Eye (tissue), 1 donor: ENCODE measurements around the gene SERBP1.
"Not testable (repeated sequence)": the region's sequence is repeated elsewhere in the genome, so short reads cannot be mapped to it uniquely, and the experiment has no call there.

Source experiments
- DNase-seq: peaks from one replicate; pipeline ENCODE4 v3.0.0-alpha.2; 2015

The SERBP1 gene

DNA sequence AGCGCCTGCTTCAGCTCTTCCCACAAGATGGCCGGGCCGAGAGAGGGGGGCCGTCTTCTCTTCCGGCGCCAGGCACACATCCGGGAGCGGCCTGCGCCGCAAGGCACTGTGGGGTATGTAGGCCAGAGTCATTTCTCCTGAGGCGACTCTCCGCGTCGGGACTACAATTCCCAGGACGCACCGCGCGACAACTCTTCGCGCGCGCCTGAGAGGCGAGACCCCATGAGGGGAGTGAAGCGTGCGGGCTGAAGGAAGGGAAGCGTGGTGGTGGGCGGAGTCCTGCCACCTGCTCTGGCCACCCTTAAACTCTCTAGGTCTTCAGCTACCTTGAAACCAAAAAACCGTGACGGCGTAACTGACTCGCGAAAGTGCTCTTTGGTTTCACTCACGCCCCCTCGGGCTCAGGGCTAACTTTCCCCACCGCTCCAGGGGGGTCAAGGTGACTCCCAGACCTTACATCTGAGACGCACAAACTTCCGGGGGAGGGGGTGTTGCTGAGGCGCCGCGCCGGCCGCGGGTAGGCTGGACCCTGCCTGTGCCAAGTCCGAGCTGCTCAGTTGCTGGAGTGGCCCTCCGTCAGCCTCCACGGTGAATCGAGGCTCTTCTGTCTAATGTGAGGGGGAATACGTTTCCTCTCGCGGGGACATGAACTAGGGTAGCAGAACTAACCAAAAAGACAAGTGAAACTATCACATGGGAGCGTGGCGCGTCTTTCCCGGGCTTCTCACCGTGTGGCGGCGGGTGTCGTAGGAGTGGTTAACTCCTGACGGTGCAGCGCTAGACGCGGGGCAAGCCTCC, at the start of gene SERBP1:
Gene SERBP1 (minus strand): TSS at position 45 of the 798 bp plus-strand sequence. CDS start 102 bp downstream, outside the sequence.
- peak; percentile 99 for DNase-seq

DNA sequence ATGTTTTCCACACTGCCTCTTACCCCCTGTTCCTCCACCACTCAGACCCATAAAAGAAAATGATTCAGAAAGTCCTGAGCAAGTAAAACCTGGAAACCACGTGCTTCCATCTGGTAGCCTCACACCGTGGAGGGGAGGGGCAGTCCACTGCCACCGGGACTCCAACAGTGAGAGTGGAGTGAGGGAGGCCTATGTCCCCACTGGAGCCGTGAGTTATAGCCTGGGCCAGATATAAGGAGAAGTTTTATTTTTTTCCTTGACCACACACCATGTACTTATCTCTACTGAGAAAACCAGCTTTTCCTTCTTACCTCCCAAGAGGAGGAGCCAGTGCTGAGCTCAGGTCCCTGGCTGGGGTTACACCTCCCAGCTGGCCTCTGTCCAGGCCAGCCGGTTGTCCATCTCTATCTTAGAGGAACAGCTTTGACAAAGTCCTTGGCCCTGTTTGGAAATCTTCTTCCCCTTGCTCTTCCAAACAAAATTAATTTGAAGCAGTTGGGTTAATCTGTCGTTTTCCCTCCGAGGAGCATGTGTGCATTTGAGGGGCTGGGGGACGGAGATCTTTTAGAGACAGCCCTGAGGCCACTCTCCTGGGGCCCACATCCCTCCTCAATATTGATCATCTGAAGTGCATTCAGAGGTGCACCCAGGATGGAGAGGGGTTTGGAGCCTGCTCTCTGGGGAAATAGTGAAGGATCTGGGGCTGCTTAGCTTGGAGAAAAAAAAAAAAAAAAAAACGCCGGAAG, 49.1 kb upstream of the SERBP1 start:
- no peak for DNase-seq

DNA sequence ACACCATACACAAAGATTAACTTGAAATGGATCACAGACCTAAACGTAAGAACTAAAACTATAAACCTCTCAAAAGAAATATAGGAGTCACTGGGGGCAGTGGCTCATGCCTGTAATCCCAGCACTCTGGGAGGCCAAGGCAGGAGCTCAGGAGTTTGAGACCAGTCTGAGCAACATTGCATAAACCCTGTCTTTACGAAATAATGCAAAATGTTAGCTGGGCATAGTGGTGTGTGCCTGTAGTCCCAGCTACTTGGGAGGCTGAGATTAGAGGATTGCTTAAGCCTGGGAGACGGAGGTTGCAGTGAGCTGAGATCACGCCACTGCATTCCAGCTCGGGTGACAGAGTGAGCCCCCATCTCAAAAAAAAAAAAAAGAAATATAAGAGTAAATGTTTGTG, 46.7 kb upstream of the SERBP1 start:
- no peak for DNase-seq

DNA sequence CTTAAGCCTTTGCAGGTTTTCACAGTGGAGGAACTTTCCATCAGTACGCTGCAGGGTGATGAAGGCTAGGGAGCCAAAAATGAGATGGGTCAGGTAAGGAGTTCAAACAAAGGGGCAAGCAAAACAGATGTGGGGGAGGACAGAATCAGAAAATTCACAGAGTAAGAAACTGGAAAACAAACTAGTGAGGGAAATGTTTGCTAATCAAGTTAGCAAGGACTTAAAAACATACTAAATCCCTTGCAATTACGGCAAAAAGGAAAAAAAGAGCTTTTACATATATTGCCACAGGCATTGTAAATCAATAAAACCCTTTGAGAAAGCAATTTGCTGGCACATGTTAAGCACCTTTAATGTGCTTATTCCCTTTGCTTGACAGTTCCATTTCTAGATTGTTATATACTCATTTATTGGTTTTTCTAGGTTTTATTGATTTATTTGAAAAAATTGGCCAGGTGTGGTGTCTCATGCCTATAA, 45.8 kb upstream of the SERBP1 start:
- no peak for DNase-seq

DNA sequence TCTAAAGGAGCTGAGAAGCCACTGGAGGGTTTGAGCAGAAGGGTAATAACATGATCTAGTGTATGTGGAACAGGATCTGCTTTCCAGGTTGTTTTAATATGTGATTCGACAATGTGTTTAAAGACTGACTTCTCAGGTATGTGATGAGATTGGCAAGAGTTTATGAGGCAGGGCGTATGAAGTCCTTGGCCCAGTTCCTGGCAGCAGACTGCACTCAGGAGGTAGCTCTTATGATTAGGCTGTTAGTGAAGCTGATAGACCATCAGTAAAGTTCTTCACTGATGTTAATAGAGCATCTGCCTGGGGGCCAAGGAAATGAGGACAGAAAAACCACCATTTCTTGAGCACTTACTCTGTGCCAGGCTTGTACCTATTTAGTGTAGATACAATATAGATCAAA, 41.9 kb upstream of the SERBP1 start:
- no peak for DNase-seq

DNA sequence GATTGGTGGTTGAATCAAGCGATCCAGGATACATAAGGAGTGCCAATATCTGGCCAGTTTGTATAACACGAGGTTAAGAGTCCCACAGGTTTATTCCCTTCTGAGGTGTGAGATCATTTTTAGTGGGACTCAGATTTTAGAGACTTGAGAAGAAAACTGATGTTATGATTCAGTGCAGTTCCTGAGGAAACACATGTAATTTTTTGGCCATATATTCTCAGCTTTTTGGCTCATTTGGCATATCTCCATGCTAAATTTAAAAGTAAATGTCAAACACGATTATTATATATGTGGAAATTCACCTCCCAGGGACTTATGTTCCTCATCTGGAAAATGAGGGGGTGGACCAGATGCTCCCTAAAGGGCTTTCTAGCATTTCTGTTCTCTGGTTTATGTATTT, 39.2 kb upstream of the SERBP1 start:
- DNase-seq: peak; percentile 45

DNA sequence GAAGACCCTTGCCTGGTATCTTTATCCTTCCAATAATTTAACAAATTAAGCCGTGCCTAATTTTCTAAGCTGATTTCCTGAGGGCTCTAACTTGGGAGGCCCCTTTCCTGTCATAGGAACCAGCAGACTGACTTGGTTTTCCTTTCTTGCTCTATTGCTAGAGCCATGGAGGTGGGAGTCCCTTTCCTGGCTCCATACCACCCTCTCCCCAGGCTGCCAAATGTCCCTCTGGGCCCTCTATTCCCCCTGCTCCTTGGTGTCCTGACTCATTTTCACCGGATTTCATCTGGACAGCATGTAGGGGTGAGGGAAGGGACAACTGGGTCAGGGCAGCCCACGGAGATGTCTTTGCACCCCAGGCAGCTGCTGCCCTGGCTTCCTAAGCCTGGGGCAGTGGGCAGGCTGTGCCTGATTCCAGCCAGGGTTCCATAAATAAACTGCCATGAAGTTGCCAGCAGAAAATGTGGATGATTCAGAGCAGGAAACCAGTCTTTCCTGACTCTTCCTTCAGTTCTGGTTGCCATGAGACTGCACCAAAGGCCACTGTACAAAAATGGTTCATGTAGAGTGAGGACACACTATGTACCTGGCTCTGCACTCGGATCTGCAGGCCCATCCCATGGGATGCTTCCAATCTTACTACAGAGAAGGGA, 38.0 kb upstream of the SERBP1 start:
- DNase-seq: no peak

DNA sequence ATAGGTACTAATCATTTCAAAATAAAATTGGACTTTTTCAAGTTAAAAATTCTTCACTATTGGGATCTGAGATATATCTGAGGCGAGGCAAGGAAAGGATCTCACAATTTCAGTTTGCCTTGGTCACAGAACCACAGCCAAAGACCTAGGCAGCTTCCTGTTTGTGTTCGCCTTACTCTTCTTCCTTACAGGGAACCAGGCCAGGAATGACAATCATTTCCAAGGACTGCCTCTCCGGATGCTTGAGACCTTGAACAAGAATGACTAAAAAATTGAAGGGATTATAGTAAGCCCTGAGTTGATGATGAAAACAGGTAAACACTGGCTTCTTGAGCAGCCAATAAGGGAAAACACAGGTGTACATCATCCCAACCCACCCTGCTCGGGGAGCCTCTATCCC, 35.2 kb upstream of the SERBP1 start:
- no peak for DNase-seq

DNA sequence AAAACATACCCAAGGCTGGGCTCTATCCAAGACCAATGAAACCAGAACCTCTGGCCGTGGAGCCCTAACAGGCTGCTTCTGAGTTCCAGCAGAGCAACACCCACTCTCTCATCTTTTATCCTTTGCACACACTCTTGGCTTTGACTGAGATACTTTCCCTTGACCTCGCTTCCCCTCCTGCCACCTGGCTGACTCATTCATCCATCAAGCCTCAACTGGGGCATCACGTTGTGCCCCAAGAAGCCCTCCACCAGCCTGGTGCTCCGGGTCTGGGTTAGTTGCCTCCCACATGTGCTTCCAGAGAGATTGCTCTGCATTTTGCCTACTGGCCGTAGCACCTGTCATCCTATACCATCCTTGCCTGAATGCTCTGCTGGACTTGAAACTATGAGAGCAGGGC, 34.5 kb upstream of the SERBP1 start:
- DNase-seq: no peak

DNA sequence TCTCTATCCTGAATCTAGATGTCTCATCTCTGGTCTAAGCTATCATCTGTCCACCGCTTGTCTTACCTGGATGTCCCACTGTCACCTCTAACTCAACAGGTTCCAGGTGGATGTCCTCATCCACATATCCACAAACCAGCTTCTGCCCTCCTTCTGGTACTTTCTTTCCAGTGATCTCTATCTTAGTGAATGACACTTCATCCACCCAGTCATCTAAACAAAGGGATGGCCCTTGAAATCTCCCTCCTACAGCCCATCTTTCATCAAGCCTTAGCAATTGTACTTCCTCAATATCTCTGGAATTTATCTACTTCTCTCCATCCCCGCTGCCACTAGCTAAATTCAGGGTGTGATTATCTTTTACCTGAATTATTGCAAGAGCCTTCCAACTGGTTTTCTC, 33.9 kb upstream of the SERBP1 start:
- DNase-seq: no peak

DNA sequence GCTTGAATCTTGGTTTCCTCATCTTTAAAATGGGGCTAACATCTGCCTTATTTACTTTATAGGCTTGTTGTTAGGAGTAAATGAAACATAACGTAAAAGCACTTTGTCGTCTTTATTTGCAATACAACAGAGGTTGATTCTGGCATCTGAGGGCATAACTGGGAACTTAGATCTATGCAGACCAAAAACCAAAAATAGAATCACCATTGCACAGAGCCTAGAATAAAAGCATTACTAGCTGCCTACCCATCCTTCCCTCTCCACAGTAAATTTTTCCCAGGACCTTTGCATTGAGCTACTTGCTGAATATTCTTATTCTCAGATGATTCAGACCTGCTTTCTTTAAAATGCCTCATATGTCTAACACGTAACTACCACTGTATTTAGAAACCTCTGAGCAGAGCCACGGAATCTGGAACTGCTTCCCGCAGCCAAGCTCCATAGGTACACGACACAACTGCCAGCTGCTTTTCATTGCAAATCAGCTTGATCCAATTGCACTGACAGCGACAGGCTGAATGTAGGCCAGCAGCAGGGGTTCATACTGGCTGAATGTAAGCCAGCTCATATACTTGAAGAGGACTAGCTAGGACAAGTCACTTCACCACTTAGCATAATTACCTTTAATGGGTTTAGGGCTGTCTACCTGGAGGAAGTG, 33.2 kb upstream of the SERBP1 start:
- DNase-seq: peak; percentile 89

DNA sequence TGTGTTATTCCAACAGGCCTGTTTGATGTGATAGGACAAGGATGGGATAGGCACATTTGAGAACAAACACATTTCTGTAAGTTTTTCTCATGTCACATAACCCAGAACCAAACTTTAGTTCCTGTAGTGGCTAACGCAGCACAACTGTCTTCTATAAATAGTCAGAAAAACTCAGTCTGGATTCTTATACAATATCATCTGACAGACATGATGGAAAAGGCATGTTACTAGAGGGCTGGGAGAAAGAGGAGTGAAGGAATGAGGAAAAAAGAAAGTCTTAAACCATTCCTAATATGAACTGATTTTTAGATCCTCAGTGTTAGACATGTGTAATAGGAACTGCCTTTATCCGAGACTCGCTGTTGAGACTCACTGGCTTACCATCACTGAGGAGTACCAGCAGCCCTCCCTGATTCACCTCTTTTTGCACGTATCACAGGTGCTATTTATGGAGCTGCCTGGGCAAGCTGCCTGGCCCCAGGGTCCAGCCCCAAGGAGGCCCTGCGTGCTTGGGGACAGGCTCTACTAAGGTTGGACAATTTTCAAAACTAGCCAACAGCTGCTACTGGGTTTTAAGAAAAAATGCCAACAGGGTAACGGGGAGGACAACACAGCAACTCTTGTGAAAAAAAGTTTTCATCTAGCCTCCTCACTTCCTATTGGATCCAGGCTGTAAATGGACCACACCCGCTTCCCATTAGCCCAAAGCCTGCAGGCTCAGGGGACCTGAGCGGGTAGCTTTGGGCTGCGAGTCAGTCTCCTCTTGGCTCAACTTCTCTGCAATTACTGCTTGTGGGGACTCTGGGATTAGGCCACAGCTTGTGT, 30.7 kb upstream of the SERBP1 start:
- peak; percentile 33 for DNase-seq

DNA sequence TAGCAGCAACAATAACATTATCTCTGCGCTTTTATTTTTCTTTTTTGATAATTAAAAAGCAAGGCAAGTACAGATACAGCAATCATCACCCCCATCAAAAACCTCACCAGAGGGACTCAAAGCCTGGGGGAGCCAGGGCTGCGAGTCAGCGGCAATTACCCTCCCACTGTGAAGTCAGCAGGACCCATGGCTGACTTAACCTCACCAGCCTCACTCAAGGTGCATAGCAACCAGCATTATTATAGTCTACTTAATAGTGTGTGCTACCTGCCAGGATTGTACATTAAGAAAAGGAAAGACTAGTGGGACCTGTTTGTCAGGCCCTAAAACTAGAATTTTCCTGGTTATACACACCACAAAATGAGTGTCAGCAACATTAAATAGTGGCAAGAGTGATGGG, 28.9 kb upstream of the SERBP1 start:
- DNase-seq: no peak

DNA sequence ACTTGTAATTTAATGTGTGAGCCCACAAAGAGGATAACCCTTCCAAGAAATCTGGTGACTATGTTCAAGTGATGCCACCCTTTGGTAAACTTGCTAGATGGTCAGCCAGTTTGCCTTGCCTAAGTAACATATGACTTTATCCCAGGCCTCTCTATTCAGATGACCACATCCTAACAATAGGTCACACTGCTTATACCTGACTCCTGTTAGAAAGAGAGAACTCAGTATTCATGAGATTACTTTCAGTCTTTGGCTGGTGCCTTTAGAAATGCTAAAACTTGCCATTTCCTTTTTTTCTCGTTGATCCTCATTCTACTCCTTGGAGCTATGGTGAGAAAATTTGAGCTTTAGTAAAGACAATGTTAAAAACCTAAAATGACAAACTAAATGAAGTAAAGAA, 28.5 kb upstream of the SERBP1 start:
- no peak for DNase-seq

DNA sequence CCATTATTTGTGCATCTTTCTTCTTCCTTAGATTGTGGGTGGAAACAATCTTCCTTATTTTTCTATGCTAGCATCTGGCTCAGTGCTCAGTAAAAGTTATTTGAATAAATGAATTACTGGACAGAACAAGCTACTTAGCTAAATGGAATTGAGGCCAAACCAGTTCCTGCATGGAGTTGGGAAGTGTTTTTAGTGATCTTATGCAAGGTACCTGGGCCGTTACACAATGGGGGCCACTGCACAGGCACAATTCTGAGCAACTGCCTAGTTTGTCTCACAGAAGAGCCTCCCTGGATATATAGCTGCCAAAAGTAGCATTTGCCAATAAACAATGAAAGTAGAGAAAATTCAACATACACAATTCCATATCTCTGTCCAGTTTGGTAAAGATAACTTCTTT, 27.0 kb upstream of the SERBP1 start:
- DNase-seq: no peak

DNA sequence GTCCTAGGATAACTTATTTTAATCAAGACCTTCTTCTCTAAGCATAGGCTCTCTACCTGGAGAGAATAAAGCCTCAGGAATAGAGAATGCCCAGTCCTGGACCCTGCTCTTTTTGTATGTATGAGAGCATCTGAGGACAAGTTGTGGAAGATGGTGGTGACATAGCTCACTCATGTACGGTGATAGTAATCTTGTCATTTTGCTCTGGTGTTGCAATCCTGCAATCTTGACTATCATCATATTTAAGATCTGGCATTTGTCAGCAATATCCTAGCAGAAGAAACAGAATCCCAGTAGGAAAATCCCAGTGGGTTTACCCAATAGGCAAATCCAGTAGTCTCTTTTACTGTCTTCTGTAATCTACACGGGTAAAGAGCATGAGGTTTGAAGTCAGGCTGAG, 21.6 kb upstream of the SERBP1 start:
- no peak for DNase-seq

DNA sequence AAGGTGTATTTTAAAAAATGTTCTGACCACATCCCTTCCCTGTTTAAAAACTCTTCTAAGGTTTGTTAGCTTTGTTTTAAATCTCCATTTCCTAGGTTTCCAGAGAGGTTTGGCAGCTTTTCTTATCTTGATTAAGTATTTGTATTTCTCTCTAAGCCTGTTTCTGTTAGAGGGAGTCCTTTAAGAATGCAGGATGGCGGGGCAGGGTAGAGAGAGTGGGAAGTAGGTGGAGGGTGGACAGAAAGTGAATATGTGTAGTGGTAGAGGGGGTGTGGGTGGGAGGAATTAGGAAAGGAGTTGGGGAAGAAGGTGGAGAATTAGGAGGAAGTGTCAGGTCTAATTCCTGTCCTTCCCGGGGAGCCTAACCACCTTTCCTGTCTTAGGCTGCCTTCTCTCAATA, 21.2 kb upstream of the SERBP1 start:
- no peak for DNase-seq

DNA sequence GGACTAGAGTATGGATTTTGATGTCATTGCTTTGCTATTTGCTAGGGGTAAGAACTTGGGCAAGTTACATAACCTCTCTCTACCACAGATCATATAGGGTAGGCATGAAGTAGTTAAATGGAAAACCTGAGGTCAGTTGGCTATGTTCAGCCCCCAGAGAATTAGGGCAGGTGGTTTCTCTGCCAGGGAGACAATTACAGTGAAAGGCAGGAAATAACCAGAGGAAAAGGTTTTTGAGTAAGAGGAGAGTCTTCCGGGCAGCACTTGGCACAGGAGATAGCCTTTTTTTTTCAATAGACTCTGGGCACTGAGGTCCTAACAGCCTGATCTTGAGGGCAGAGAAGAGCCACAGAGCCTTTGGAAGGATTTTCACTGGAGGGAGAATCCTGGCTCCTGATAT, 16.7 kb upstream of the SERBP1 start:
- DNase-seq: no peak

DNA sequence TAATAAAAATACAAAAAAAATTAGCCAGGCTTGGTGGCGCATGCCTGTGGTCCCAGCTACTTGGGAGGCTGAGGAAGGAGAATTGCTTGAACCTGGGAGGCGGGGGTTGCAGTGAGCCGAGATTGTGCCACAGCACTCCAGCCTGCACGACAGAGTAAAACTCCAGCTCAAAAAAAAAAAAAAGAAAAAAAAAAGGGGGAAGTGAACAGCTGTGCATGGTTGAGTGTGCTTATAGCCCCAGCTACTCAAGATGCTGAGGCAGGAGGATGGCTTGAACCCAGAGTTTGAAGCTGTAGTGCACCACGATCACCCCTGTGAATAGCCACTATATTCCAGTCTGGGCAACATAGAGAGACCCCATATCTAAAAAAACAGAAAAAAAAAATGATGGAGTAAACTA, 15.8 kb upstream of the SERBP1 start:
- DNase-seq: not testable (repeated sequence)

DNA sequence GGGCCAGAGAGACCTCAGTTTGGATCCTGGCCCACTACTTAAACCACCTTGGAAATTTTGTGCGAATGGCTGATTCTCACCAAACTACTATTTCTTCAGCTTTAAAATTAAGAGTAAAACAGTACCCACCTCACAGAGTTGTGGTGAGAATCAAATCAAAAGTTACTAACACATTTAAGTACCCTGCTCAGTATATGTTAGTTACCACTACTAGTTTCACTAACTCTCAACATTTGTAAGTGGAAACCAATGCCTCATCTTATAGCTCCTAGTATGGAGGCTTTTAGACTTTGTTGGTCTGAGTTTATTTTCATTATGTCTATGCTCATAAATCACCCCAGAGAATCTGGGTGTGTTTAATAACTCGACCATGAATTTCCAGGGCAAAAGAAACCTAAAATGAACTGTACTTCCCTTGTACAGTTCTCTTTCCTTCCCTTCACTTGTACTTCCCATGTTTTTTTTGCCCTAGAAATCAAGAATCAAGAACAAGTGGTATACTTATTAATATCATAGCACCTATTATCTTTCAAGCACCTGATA, 11.6 kb upstream of the SERBP1 start:
- no peak for DNase-seq

DNA sequence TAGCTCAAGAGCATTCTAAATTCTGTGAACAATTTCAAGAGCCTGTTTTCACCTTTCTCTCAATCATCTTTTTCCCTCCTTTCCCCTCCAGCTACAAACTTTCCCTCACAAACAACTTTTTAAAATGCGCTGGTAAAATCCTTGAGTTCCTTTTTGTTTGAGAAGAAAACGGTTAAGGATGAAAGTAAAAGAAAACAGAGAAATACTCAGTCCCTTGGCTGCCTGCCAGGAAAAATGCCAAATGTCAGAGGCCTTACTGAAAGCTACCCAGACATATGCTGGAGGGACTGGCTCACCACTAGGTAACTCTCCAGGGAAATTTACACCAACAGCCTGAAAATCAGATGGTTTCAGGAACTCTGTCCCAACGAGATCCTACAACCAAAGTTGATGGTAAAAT, 11.0 kb upstream of the SERBP1 start:
- no peak for DNase-seq

DNA sequence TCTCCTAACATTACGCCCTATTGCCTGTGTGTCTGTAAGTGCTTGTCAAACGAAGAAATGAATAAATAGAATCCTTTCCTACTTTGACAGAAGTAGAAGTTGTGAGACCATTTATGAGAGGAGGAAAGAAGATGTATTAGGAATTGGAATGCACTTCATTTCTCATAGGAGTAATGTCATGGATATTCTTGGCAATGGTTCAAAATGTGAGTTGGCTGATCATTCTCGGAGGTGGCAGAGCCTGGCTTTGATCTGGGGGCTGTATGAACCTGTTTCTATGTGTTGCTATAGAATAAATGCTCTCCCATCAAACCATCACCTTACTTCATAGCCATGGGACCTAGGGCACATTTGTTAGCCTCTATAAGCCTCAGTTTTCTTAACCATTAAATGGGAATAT, 10.1 kb upstream of the SERBP1 start:
- no peak for DNase-seq
